ENCODE measurements around the gene PTGR1.

GRCh38 chr9:111610845-111611244 is 11.4 kb upstream of the PTGR1 start:
- TF ChIP-seq EZH2 (IDR thresholded peaks at IDR 0.05; ENCODE audit: borderline replicate concordance, low read length), result no peak
- TF ChIP-seq CTCF (conservative IDR thresholded peaks at IDR 0.05 in 1 of 2, IDR thresholded peaks at IDR 0.05 in 1 of 2; ENCODE audit: extremely low read depth in 1 of 2, insufficient read depth in 1 of 2, low read depth in 1 of 2, low read length in 2 of 2), result no peak
